K562 (cell line): ENCODE data around the gene PODN. TPM values are rescaled to one million over a fixed set of nuclear protein-coding genes. Genes with fewer than 3 reads are reported as not detected.
A peak's percentile ranks its signal among the peaks of the same experiment; 100 is the strongest.

Source experiments
- CEBPB ChIP-seq: fragments of 450-650 bp; IDR thresholded peaks from 2 replicates; pipeline ENCODE4 v1.6.1; 2016; ENCODE audit warnings: missing genetic modification characterization, missing compliant biosample characterization
- COPS2 ChIP-seq: fragments of 450-650 bp; conservative IDR thresholded peaks from 2 replicates; pipeline ENCODE4 v1.6.1; 2016; ENCODE audit warnings: mild to moderate bottlenecking, moderate library complexity
- E2F1 ChIP-seq: sonication (generic); formaldehyde crosslinking; IDR thresholded peaks from 2 replicates; pipeline ENCODE4 v1.8.1; 2023; ENCODE audit warnings: mild to moderate bottlenecking, missing genetic modification reagents, moderate library complexity
- ELF2 ChIP-seq: fragments of 250-450 bp; sonication (Bioruptor Pico); IDR thresholded peaks from 2 replicates; pipeline ENCODE4 v1.5.0; 2021; ENCODE audit warnings: mild to moderate bottlenecking
- GTF2E2 ChIP-seq: fragments of 200-800 bp; sonication (Bioruptor generic); IDR thresholded peaks from 2 replicates; pipeline ENCODE4 v1.6.1; 2016; ENCODE audit warnings: missing genetic modification characterization, missing compliant biosample characterization
- HDGF ChIP-seq: fragments of 450-650 bp; IDR thresholded peaks from 2 replicates; pipeline ENCODE4 v1.6.1; 2016
- HNRNPUL1 ChIP-seq: fragments of 200-400 bp; formaldehyde crosslinking; IDR thresholded peaks from 2 replicates; pipeline ENCODE4 v1.6.1; 2017; ENCODE audit warnings: low read length
- KHSRP ChIP-seq: fragments of 450-650 bp; IDR thresholded peaks from 2 replicates; pipeline ENCODE4 v1.6.1; 2017
- MAZ ChIP-seq, 2 experiments: fragments of 450-650 bp in 1 of 2; sonication (generic) in 1 of 2; formaldehyde crosslinking; IDR thresholded peaks in 1 of 2; conservative IDR thresholded peaks in 1 of 2; 2 replicates each; pipeline versions ENCODE4 v1.4.0 to v1.5.0; 2020; ENCODE audit warnings: mild to moderate bottlenecking in 1 of 2, missing genetic modification reagents in 1 of 2
- MED1 ChIP-seq: sonication (generic); formaldehyde crosslinking; IDR thresholded peaks from 2 replicates; pipeline ENCODE4 v1.8.1; 2023; ENCODE audit warnings: missing genetic modification reagents, borderline replicate concordance
- NR3C1 ChIP-seq: sonication (generic); formaldehyde crosslinking; IDR thresholded peaks from 2 replicates; pipeline ENCODE4 v1.8.1; 2022; ENCODE audit warnings: missing genetic modification reagents
- PKNOX1 ChIP-seq: fragments of 450-650 bp; IDR thresholded peaks from 2 replicates; pipeline ENCODE4 v1.6.1; 2016
- POLR3G ChIP-seq: IDR thresholded peaks from 2 replicates; pipeline ENCODE4 v1.6.1; 2011; ENCODE audit not compliant: insufficient read length, insufficient replicate concordance; ENCODE audit errors: extremely low read depth
- RBM25 ChIP-seq: fragments of 200-400 bp; formaldehyde crosslinking; IDR thresholded peaks from 2 replicates; pipeline ENCODE4 v1.6.1; 2018; ENCODE audit warnings: low read length, low read depth, moderate library complexity; ENCODE audit not compliant: severe bottlenecking
- SLC30A9 ChIP-seq: fragments of 250-450 bp; sonication (Bioruptor Pico); IDR thresholded peaks from 2 replicates; pipeline ENCODE4 v1.8.0; 2022; ENCODE audit warnings: mild to moderate bottlenecking, moderate library complexity
- SRSF7 ChIP-seq: fragments of 200-400 bp; formaldehyde crosslinking; optimal IDR thresholded peaks from 2 replicates; pipeline ENCODE3; 2017; ENCODE audit warnings: mild to moderate bottlenecking, low read depth, low read length
- TEAD2 ChIP-seq: fragments of 450-650 bp; IDR thresholded peaks from 2 replicates; pipeline ENCODE4 v1.6.1; 2016; ENCODE audit warnings: missing genetic modification characterization, control low read depth, missing compliant biosample characterization
- THRA ChIP-seq: fragments of 450-650 bp; IDR thresholded peaks from 2 replicates; pipeline ENCODE4 v1.6.1; 2017; ENCODE audit warnings: mild to moderate bottlenecking, moderate library complexity
- UBTF ChIP-seq, 2 experiments: IDR thresholded peaks; 2 replicates each; pipeline ENCODE4 v1.6.1; 2012; ENCODE audit warnings: improper control_type of control experiment in 2 of 2, low read depth in 2 of 2, low read length in 2 of 2, borderline replicate concordance in 1 of 2
- ZC3H4 ChIP-seq: sonication (generic); formaldehyde crosslinking; IDR thresholded peaks from 2 replicates; pipeline ENCODE4 v1.9.0; 2021; ENCODE audit warnings: missing genetic modification reagents, borderline replicate concordance
- ZNF384 ChIP-seq: IDR thresholded peaks from 2 replicates; pipeline ENCODE4 v1.6.1; 2012; ENCODE audit warnings: low read depth, low read length, improper control_type of control experiment
- ZNF395 ChIP-seq: fragments of 200-800 bp; sonication (Bioruptor generic); IDR thresholded peaks from 2 replicates; pipeline ENCODE4 v1.6.1; 2017; ENCODE audit warnings: missing genetic modification characterization, missing compliant biosample characterization
- ZNF584 ChIP-seq: fragments of 200-800 bp; sonication (Bioruptor generic); IDR thresholded peaks from 2 replicates; pipeline ENCODE4 v1.6.1; 2016; ENCODE audit warnings: low read depth, mild to moderate bottlenecking, missing genetic modification characterization, missing compliant biosample characterization
- ZNF696 ChIP-seq: fragments of 250-450 bp; sonication (Bioruptor Pico); conservative IDR thresholded peaks from 2 replicates; pipeline ENCODE4 v1.4.0; 2020; ENCODE audit warnings: mild to moderate bottlenecking, moderate library complexity
- polyA plus RNA-seq, 8 experiments: library from polyadenylated mRNA; depleted of rRNA in 4 of 8; stranded (reverse) in 5 of 8; unstranded in 3 of 8; fragments of >200 nt; fragmentation: Nextera tagmentation in 2 of 8; fragmentation: Illumina TruSeq in 1 of 8; extraction: Ambion mirVana in 2 of 8; extraction: Trizol in 1 of 8; gene quantifications; 2 replicates each; pipeline versions ENCODE4 v1.2.1 to v1.2.3, GENCODE V29; 2011 to 2014; ENCODE audit warnings: inconsistent platforms in 1 of 8, missing spikeins in 1 of 8
- total RNA-seq, 7 experiments: library from RNA; depleted of rRNA in 6 of 7; stranded (reverse); fragments of >200 nt in 6 of 7; fragmentation: Illumina TruSeq in 2 of 7; extraction: Trizol in 2 of 7; gene quantifications; 2 replicates each; pipeline versions ENCODE4 v1.2.1 to v1.2.3, GENCODE V29; 2011 to 2021; ENCODE audit warnings: low replicate concordance in 1 of 7

Gene PODN
- total and polyA plus RNA-seq, 9 of the 15 experiments (the other 6 are each of a cell fraction or from before 2014, with no cell fraction given), result not detected

- TF ChIP-seq E2F1 (CRISPR knock-in tag) (no peak), KHSRP (no peak), NR3C1 (CRISPR knock-in tag) (no peak), UBTF (IDR thresholded peaks at IDR 0.05; ENCODE audit: borderline replicate concordance in 1 of 2, low read depth in 2 of 2, low read length in 2 of 2) (no peak), HDGF (0 out of 2 replicates have a peak, but pooled peaks have one; percentile 31), ZNF584 (CRISPR knock-in tag) (no peak), ZNF395 (0 out of 2 replicates have a peak, but pooled peaks have one; percentile 15), POLR3G (no peak), CEBPB (tag) (no peak), MED1 (CRISPR knock-in tag) (no peak), PKNOX1 (no peak), ZC3H4 (CRISPR knock-in tag) (no peak), RBM25 (no peak), COPS2 (no peak), GTF2E2 (peak; percentile 62; the same call in 1 of the 2 replicates), SRSF7 (no peak), ELF2 (CRISPR knock-in tag) (no peak), ZNF696 (no peak), THRA (no peak), HNRNPUL1 (no peak), SLC30A9 (CRISPR knock-in tag) (no peak), TEAD2 (no peak), MAZ (CRISPR knock-in tag; conservative IDR thresholded peaks at IDR 0.05 in 1 of 2, IDR thresholded peaks at IDR 0.05 in 1 of 2) (no peak), ZNF384 (no peak)
Observed at GRCh38 chr1:53015508-53015860, 46.5 kb upstream of the PODN start (continued).
